Heart right ventricle (tissue), 16 donors: ENCODE results near the gene NAV3. TPM values are rescaled to one million over a fixed set of nuclear protein-coding genes. Genes with fewer than 3 reads are reported as not detected.

Source experiments
- ATAC-seq, 8 donors: fragments of 200-7000 bp; cut with Tn5 transposase; one replicate each; pipeline ENCODE4 v1.9.1; 2020; ENCODE audit warnings: mild to moderate bottlenecking in 8 of 8, moderate library complexity in 8 of 8, moderate number of reproducible peaks in 1 of 8
- DNase-seq, 2 donors: peaks; one replicate each; pipeline ENCODE4 v3.0.0-alpha.2; 2020
- H3K27ac ChIP-seq, 10 donors: fragments of 200-600 bp; sonication (generic) in 2 of 10; one replicate each; pipeline versions ENCODE4 v1.5.0 to v1.8.0; 2020 to 2022; ENCODE audit warnings: mild to moderate bottlenecking in 3 of 10
- H3K27me3 ChIP-seq, 7 donors: fragments of 200-600 bp; one replicate each; pipeline ENCODE4 v1.8.0; 2021 to 2022; ENCODE audit warnings: mild to moderate bottlenecking in 2 of 7
- H3K36me3 ChIP-seq, 9 donors: fragments of 200-600 bp; sonication (generic) in 1 of 9; one replicate each; pipeline versions ENCODE4 v1.5.0 to v1.8.0; 2020 to 2022; ENCODE audit warnings: mild to moderate bottlenecking in 2 of 9
- H3K4me1 ChIP-seq, 9 donors: fragments of 200-600 bp; sonication (generic) in 1 of 9; one replicate each; pipeline versions ENCODE4 v1.5.0 to v1.8.0; 2020 to 2022; ENCODE audit warnings: mild to moderate bottlenecking in 4 of 9
- H3K4me3 ChIP-seq, 10 donors: fragments of 200-600 bp; sonication (generic) in 2 of 10; one replicate each; pipeline versions ENCODE4 v1.5.0 to v1.8.0; 2020 to 2022; ENCODE audit warnings: mild to moderate bottlenecking in 7 of 10, moderate library complexity in 2 of 10
- H3K9me3 ChIP-seq, 11 donors: fragments of 200-600 bp in 10 of 11; sonication (generic) in 2 of 11; one replicate each; pipeline versions ENCODE4 v1.5.0 to v1.8.0; 2013 to 2022; ENCODE audit warnings: mild to moderate bottlenecking in 2 of 11, control low read depth in 1 of 11, moderate library complexity in 1 of 11
- CTCF ChIP-seq, 9 donors: fragments of 200-600 bp; sonication (generic) in 2 of 9; IDR thresholded peaks; one replicate each; pipeline versions ENCODE4 v1.5.0 to v1.8.0; 2021 to 2022; ENCODE audit warnings: antibody characterized with exemption in 9 of 9, mild to moderate bottlenecking in 5 of 9, moderate library complexity in 1 of 9
- WGBS, 2 donors: extraction: QIAGEN DNeasy Blood & Tissue Kit; methylation state at CpG; one replicate each; pipeline ENCODE4 v1.1.7; 2013; ENCODE audit warnings: inconsistent platforms in 1 of 2; 5-methylcytosine and 5-hydroxymethylcytosine counted together
- intact Hi-C, 10 donors: fragments of 100-400 bp; cut with DNase I; formaldehyde crosslinking; loops; one replicate each; pipeline versions ENCODE4 v1.11.1 to v1.14.2; 2022
- polyA plus RNA-seq, 2 donors: library from polyadenylated mRNA; stranded (reverse); fragments of 200-250 nt; gene quantifications; one replicate each; pipeline ENCODE4 v1.2.3, GENCODE V29; 2013
- total RNA-seq, 10 donors: library from RNA; stranded (reverse); fragmentation: NEBNext Ultra II Directional in 3 of 10; extraction: Animal tissue kit (Norgen Biotek cat#: 25700) in 3 of 10; gene quantifications; one replicate each; pipeline versions ENCODE4 v1.2.1 to v1.2.4, GENCODE V29; 2021 to 2023
- donor health status: Arrhythmogenic right ventricular cardiomyopathy.
- donor health status: ischemic (EF 13 %, LVEDD 7.1; RV severe dilation, severe dysfunction).
- donor health status: healthy with polysubstance abuse.
- donor health status: DM: no; HTN: yes; CAD: no.
- donor health status: DM: no; HTN: no; CAD: no.
- donor health status: ischemic (EF 25% LVEDD 6.9; RV normal size, moderate dysfunction).
- donor health status: ischemic (EF 25% LVEDD 5.7; RV mildly dilated, moderate dysfunction).
- donor health status: healthy.
- donor health status: DM: yes; HTN: yes; CAD: no.
- donor health status: Ischemic cardiomyopathy.
- donor health status: ischemic (EF 35%, LVEDD 5.7; RV mildly dilated, moderate dysfunction).
- donor health status: nonischemic (EF 11% LVEDD 7.7; RV severe dilation, severe dysfunction).
- donor health status: DM: yes; HTN: yes; CAD: no.
- donor health status: PGD.
- donor health status: ischemic (EF 29% LVEDD 5.4; RV normal size, mild dysfunction).
- donor health status: nonischemic (EF 23%, LVEDD 6.1; RV moderate dilation, normal function).

NAV3 gene
- total and polyA plus RNA-seq, 12 donors: 0.91 to 7.6 (median 4.6) TPM

- no peak for TF ChIP-seq CTCF (IDR thresholded peaks at IDR 0.05)
- no peak for ATAC-seq
- H3K27ac ChIP-seq: no peak overlapping the region
- no peaks in the 10 kb centered on the region for H3K27me3 ChIP-seq
- no peak for DNase-seq
- intact Hi-C loops: loop anchor here in 2 of 10 donors (10.0 kb wide), 2 partner anchors 1025 to 1225 kb away; no protein-coding TSS in a partner anchor
- 43 to 59% methylated on average over 2 of the region's 2 CpGs for WGBS, 2 donors
- no peaks in the 10 kb centered on the region for H3K9me3 ChIP-seq
- peaks cover 0 to 13% (median 0%) of the 10 kb centered on the region in 9 donors for H3K4me1 ChIP-seq
- H3K4me3 ChIP-seq: no peak overlapping the region
- no peaks in the 10 kb centered on the region for H3K36me3 ChIP-seq
Observed at GRCh38 chr12:78149459-78149858, 318.8 kb downstream of the NAV3 start.

GRCh38 chr12:78155546-78155945, 324.9 kb downstream of the NAV3 start:
- intact Hi-C loops: no loop called here
- ATAC-seq (no peak), DNase-seq (no peak)
- Histone ChIP-seq H3K27ac (no peak overlapping the region), H3K4me3 (no peak overlapping the region), H3K36me3 (peaks cover 0 to 6% (median 0%) of the 10 kb centered on the region in 9 donors), H3K27me3 (no peaks in the 10 kb centered on the region), H3K4me1 (no peaks in the 10 kb centered on the region), H3K9me3 (peaks cover 0 to 4% (median 0%) of the 10 kb centered on the region in 11 donors)
- TF ChIP-seq CTCF (IDR thresholded peaks at IDR 0.05): no peak
- WGBS, 2 donors: 97 to 98% methylated on average over 1 of the region's 1 CpG

- Histone ChIP-seq H3K4me1 (no peaks in the 10 kb centered on the region), H3K9me3 (peaks cover 0 to 4% (median 0%) of the 10 kb centered on the region in 11 donors), H3K27ac (no peak overlapping the region), H3K27me3 (no peaks in the 10 kb centered on the region), H3K36me3 (peaks cover 0 to 6% (median 0%) of the 10 kb centered on the region in 9 donors), H3K4me3 (no peak overlapping the region)
- no peak for TF ChIP-seq CTCF (IDR thresholded peaks at IDR 0.05)
- intact Hi-C loops: no loop called here
- ATAC-seq (no peak), DNase-seq (no peak)
Observed at GRCh38 chr12:78156751-78157150, 326.1 kb downstream of the NAV3 start.

- Histone ChIP-seq H3K4me3 (no peak overlapping the region), H3K27ac (no peak overlapping the region), H3K36me3 (peaks cover 0 to 6% (median 0%) of the 10 kb centered on the region in 9 donors), H3K4me1 (no peaks in the 10 kb centered on the region), H3K9me3 (peaks cover 0 to 4% (median 0%) of the 10 kb centered on the region in 11 donors), H3K27me3 (no peaks in the 10 kb centered on the region)
- no peak for DNase-seq
- intact Hi-C loops: no loop called here
- no peak for ATAC-seq
- no peak for TF ChIP-seq CTCF (IDR thresholded peaks at IDR 0.05)
- WGBS, 2 donors: 98 to 100% methylated on average over 1 of the region's 1 CpG
Observed at GRCh38 chr12:78157199-78157598, 326.5 kb downstream of the NAV3 start.
